CD8-positive, alpha-beta memory T cell (primary cell): ENCODE measurements around the gene SREK1IP1. TPM values are rescaled to one million over a fixed set of nuclear protein-coding genes. Genes with fewer than 3 reads are reported as not detected.

ENCODE experiments used
- CTCF ChIA-PET: fragments of 350-600 bp; sonication (Branson Sonifier 250); formaldehyde crosslinking; loops from one replicate; lab custom pipeline; 2021; ENCODE audit warnings: antibody characterized with exemption; lab: Charles Lee
- POLR2A ChIA-PET: fragments of 350-600 bp; sonication (Branson Sonifier 250); formaldehyde crosslinking; loops from one replicate; lab custom pipeline; 2021; ENCODE audit warnings: antibody characterized with exemption; lab: Charles Lee
- DNase-seq, 5 donors: peaks; one replicate each; pipeline versions ENCODE4 v3.0.0 to v3.0.0-alpha.2; 2020 to 2022; ENCODE audit warnings: mixed read lengths in 1 of 5
- H3K27ac ChIP-seq: one replicate; pipeline ENCODE4 v1.7.0; 2013; ENCODE audit warnings: low read depth, mild to moderate bottlenecking, low read length, moderate library complexity
- H3K27me3 ChIP-seq: 2 replicates; pipeline ENCODE4 v1.7.0; 2013; ENCODE audit warnings: low read length, mild to moderate bottlenecking; ENCODE audit not compliant: insufficient read depth, poor library complexity, severe bottlenecking
- H3K36me3 ChIP-seq: 2 replicates; pipeline ENCODE4 v1.7.0; 2013; ENCODE audit warnings: mild to moderate bottlenecking, low read length, moderate library complexity; ENCODE audit not compliant: insufficient read depth
- H3K4me1 ChIP-seq: 2 replicates; pipeline ENCODE4 v1.7.0; 2013; ENCODE audit warnings: mild to moderate bottlenecking, low read length, moderate library complexity; ENCODE audit not compliant: insufficient read depth
- H3K4me3 ChIP-seq: 2 replicates; pipeline ENCODE4 v1.7.0; 2013; ENCODE audit warnings: mild to moderate bottlenecking, low read length
- H3K9me3 ChIP-seq: 2 replicates; pipeline ENCODE4 v1.7.0; 2013; ENCODE audit warnings: mild to moderate bottlenecking, low read length
- H3K27ac Mint-ChIP-seq, 8 donors: one replicate each; pipeline ENCODE4 v1.8.0; 2020 to 2021; ENCODE audit warnings: mixed read lengths in 8 of 8, mild to moderate bottlenecking in 6 of 8, inconsistent platforms in 3 of 8, moderate library complexity in 3 of 8
- H3K27me3 Mint-ChIP-seq, 2 donors: one replicate each; pipeline ENCODE4 v1.8.0; 2020 to 2021; ENCODE audit warnings: mixed read lengths in 2 of 2, mild to moderate bottlenecking in 1 of 2, moderate library complexity in 1 of 2
- H3K36me3 Mint-ChIP-seq, 3 donors: one replicate each; pipeline ENCODE4 v1.8.0; 2020 to 2021; ENCODE audit warnings: mixed read lengths in 3 of 3, inconsistent platforms in 1 of 3, mild to moderate bottlenecking in 1 of 3
- H3K4me1 Mint-ChIP-seq, 3 donors: one replicate each; pipeline ENCODE4 v1.8.0; 2020 to 2021; ENCODE audit warnings: mixed read lengths in 3 of 3, inconsistent platforms in 1 of 3, mild to moderate bottlenecking in 1 of 3
- H3K4me3 Mint-ChIP-seq, 7 donors: one replicate each; pipeline ENCODE4 v1.8.0; 2020 to 2021; ENCODE audit warnings: mixed read lengths in 7 of 7, mild to moderate bottlenecking in 6 of 7, moderate library complexity in 4 of 7, inconsistent platforms in 2 of 7
- H3K9me3 Mint-ChIP-seq, 5 donors: one replicate each; pipeline ENCODE4 v1.8.0; 2020 to 2022; ENCODE audit warnings: mixed read lengths in 5 of 5, mild to moderate bottlenecking in 3 of 5, moderate library complexity in 2 of 5, inconsistent platforms in 1 of 5
- polyA plus RNA-seq: library from polyadenylated mRNA; unstranded; fragments of 300-500 nt; fragmentation: Illumina TruSeq; gene quantifications from one replicate; pipeline ENCODE4 v1.2.3, GENCODE V29; 2021
- total RNA-seq, 2 experiments: library from RNA; stranded (reverse); gene quantifications; one replicate each; pipeline ENCODE4 v1.2.3, GENCODE V29; 2021

Gene SREK1IP1
- total and polyA plus RNA-seq, 3 experiments from 2014 or later: 27.3 to 28.2 (median 27.7) TPM

DNA sequence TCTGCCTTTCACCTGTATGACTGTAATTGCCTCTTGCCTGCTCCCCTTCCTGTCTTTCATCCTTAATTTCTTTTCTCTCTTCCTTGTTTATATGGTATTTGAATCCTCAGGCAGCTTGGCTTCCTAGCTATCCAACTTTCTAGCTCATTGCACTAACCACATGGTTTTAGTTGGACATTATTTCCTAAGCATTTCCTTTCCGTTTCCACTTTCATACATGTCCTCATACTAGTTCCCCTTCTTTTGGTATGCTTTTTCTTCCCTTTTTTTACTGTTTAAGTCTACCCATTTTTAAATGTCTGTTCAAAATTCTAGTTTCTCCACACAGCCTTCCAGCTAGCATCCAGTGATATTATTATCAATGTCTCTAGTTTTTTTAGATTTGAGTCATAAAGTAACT is 6.8 kb upstream of the SREK1IP1 start:
- H3K27ac Mint-ChIP-seq: peak overlapping the region in 1 of 8 donors; percentile 43
- POLR2A ChIA-PET: no interaction called here

DNA sequence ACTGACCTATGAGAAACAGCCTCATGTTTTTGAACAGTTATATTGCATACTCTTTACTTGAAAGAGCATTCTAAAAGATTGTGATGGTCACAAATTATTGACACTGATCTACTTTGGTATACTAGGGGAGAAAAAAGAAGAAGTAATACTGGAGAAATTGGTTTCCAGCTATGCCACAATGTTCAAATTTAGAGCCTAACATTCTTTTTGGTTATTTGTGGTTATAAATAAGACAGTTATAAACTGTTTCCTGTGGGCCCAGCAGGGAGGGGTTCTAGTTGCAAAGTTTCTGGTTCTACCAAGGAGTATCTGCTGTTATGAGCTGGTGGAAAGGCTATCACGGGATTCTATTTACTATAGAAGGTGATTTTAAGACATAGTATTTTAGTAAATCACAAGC is 5.0 kb upstream of the SREK1IP1 start:
- Mint-ChIP-seq H3K27me3 (no peaks in the 10 kb centered on the region), H3K9me3 (no peaks in the 10 kb centered on the region), H3K36me3 (peaks cover 0 to 26% (median 3%) of the 10 kb centered on the region in 3 donors), H3K4me3 (peak overlapping the region in 1 of 7 donors; percentile 10), H3K4me1 (peaks cover 37 to 52% (median 45%) of the 10 kb centered on the region in 3 donors), H3K27ac (no peak overlapping the region)
- ChIA-PET CTCF (interaction anchor here (2.3 kb wide), 1 partner anchor 11 kb away, joined by 6 read pairs; no protein-coding TSS in a partner anchor), POLR2A (interaction anchor here (0.7 kb wide), 1 partner anchor 462 kb away, joined by 5 read pairs; no protein-coding TSS in a partner anchor)
- H3K27me3 ChIP-seq: no peaks in the 10 kb centered on the region
- H3K9me3 ChIP-seq: no peaks in the 10 kb centered on the region
- peaks cover 13% of the 10 kb centered on the region for H3K4me1 ChIP-seq
- no peaks in the 10 kb centered on the region for H3K36me3 ChIP-seq
- H3K4me3 ChIP-seq: no peak overlapping the region
- no peak overlapping the region for H3K27ac ChIP-seq
- DNase-seq: no peak

More for the DNA sequence above, 6.8 kb upstream of the SREK1IP1 start:
- no peak overlapping the region for H3K27ac ChIP-seq
- H3K36me3 Mint-ChIP-seq: peaks cover 6 to 30% (median 7%) of the 10 kb centered on the region in 3 donors
- peak overlapping the region in 1 of 7 donors; percentile 7 for H3K4me3 Mint-ChIP-seq
- H3K4me1 Mint-ChIP-seq: peaks cover 28 to 48% (median 29%) of the 10 kb centered on the region in 3 donors
- CTCF ChIA-PET: interaction anchor here (2.3 kb wide), 1 partner anchor 9 kb away, joined by 6 read pairs; no protein-coding TSS in a partner anchor
- no peak overlapping the region for H3K4me3 ChIP-seq
- H3K27me3 Mint-ChIP-seq: no peaks in the 10 kb centered on the region
- no peak for DNase-seq
- peaks cover 1% of the 10 kb centered on the region for H3K4me1 ChIP-seq
- no peaks in the 10 kb centered on the region for H3K27me3 ChIP-seq
- H3K9me3 Mint-ChIP-seq: no peaks in the 10 kb centered on the region
- no peaks in the 10 kb centered on the region for H3K9me3 ChIP-seq
- no peaks in the 10 kb centered on the region for H3K36me3 ChIP-seq

DNA sequence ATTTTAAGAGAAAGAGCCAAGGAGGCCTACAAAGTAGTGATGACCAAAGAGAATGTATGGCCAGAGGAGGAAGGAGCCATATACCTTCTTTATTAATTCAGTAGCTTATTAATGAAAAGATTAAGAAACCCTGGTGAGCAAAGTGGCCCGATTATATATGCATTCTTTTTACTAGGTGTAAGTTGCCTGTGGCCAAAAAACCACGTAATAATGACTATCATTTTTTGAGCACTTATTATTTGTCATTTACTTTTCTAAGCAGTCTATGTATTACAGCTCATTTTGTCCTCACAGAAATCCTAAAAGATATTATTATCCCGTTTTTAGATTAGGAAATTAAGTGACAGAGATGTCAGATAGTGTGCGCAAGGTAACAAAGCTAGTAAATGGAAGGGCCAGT is 3.2 kb upstream of the SREK1IP1 start:
- no peaks in the 10 kb centered on the region for H3K27me3 ChIP-seq
- no peak overlapping the region for H3K27ac ChIP-seq
- no peaks in the 10 kb centered on the region for H3K9me3 ChIP-seq
- H3K4me3 Mint-ChIP-seq: no peak overlapping the region
- no peak overlapping the region for H3K27ac Mint-ChIP-seq
- no peak overlapping the region for H3K4me3 ChIP-seq
- no peak for DNase-seq
- H3K4me1 ChIP-seq: peaks cover 24% of the 10 kb centered on the region
- no peaks in the 10 kb centered on the region for H3K27me3 Mint-ChIP-seq
- H3K36me3 ChIP-seq: no peaks in the 10 kb centered on the region
- POLR2A ChIA-PET: no interaction called here
- H3K36me3 Mint-ChIP-seq: peaks cover 0 to 30% (median 3%) of the 10 kb centered on the region in 3 donors
- CTCF ChIA-PET: interaction anchor here (0.6 to 1.0 kb wide), 2 partner anchors 12 to 142 kb away, joined by 3 to 5 read pairs; no protein-coding TSS in a partner anchor
- peaks cover 49 to 65% (median 54%) of the 10 kb centered on the region in 3 donors for H3K4me1 Mint-ChIP-seq
- H3K9me3 Mint-ChIP-seq: no peaks in the 10 kb centered on the region

- Histone ChIP-seq H3K27ac (no peak overlapping the region), H3K36me3 (no peaks in the 10 kb centered on the region), H3K4me1 (peaks cover 34% of the 10 kb centered on the region), H3K4me3 (peak overlapping the region; percentile 92), H3K9me3 (no peaks in the 10 kb centered on the region), H3K27me3 (no peaks in the 10 kb centered on the region)
- DNase-seq: no peak
- Mint-ChIP-seq H3K27me3 (no peaks in the 10 kb centered on the region), H3K4me1 (peaks cover 62 to 77% (median 71%) of the 10 kb centered on the region in 3 donors), H3K36me3 (peaks cover 0 to 23% (median 3%) of the 10 kb centered on the region in 3 donors), H3K4me3 (peak overlapping the region; percentile 93 to 100 (median 99)), H3K27ac (peak overlapping the region in 6 of 8 donors; percentile 86 to 100 (median 96)), H3K9me3 (no peaks in the 10 kb centered on the region)
- POLR2A ChIA-PET: interaction anchor here (2.5 kb wide), 1 partner anchor 793 kb away, joined by 10 read pairs; the partner anchor contains the start of genes CENPK and PPWD1
- CTCF ChIA-PET: no interaction called here
Observed at GRCh38 chr5:64769855-64770254, 1.4 kb upstream of the SREK1IP1 start.

GRCh38 chr5:64767959-64768357 is 533 bp downstream of the SREK1IP1 start:
- CTCF ChIA-PET: interaction anchor here (0.7 to 1.7 kb wide), 6 partner anchors 9 to 715 kb away, joined by 3 to 5 read pairs (median 3); no protein-coding TSS in a partner anchor
- Mint-ChIP-seq H3K27me3 (no peaks in the 10 kb centered on the region), H3K4me1 (peaks cover 58 to 78% (median 71%) of the 10 kb centered on the region in 3 donors), H3K4me3 (peak overlapping the region; percentile 93 to 100 (median 99)), H3K36me3 (peaks cover 0 to 32% (median 6%) of the 10 kb centered on the region in 3 donors), H3K27ac (peak overlapping the region; percentile 86 to 100 (median 97)), H3K9me3 (no peaks in the 10 kb centered on the region)
- Histone ChIP-seq H3K27ac (peak overlapping the region; percentile 93), H3K4me3 (peak overlapping the region; percentile 92), H3K9me3 (no peaks in the 10 kb centered on the region), H3K27me3 (no peaks in the 10 kb centered on the region), H3K36me3 (no peaks in the 10 kb centered on the region), H3K4me1 (peaks cover 34% of the 10 kb centered on the region)
- POLR2A ChIA-PET: interaction anchor here (0.6 to 2.5 kb wide), 4 partner anchors 267 to 1158 kb away, joined by 3 to 10 read pairs (median 6); partner anchors contain the start of genes CENPK, ERBIN and PPWD1
- DNase-seq: no peak

- CTCF ChIA-PET: no interaction called here
Observed at GRCh38 chr5:64766941-64767340, 1.6 kb downstream of the SREK1IP1 start.

DNA sequence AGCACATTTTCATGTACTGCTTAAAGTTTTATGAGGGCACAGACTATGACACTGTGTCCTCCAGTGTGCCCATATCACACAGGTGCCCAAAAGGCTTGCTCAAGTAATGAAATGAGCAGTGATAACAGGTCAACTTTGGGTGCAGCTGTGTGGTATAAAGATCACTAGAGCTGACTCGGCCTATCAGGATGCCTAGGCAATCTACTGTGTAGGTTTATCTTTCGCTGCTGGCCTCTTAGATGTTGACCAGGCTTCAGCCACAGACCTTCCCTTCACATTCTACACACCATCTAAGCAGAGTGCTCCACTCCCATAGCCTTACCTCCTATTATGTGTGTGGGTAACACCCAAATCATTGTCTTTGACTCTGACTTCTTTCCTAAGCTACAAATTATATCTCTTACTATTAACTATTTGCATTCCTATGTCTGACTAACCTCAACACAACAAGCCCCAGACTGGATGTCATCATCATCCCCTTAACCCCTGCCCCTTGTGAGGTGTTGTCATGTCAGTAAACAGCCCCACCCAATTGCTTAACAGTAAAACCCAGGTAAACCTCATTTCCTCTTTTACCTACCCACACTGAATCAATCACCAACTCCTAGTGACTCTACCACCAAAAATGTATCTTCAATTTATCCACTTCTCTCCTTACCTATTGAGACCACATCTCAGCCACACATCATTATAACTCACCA is 2.5 kb downstream of the SREK1IP1 start:
- H3K9me3 Mint-ChIP-seq: no peaks in the 10 kb centered on the region

More at GRCh38 chr5:64766941-64767340, 1.6 kb downstream of the SREK1IP1 start:
- H3K36me3 ChIP-seq: no peaks in the 10 kb centered on the region
- Mint-ChIP-seq H3K4me3 (peak overlapping the region; percentile 51 to 100 (median 99)), H3K27me3 (no peaks in the 10 kb centered on the region), H3K27ac (peak overlapping the region in 4 of 8 donors; percentile 34 to 100 (median 92)), H3K36me3 (peaks cover 0 to 32% (median 6%) of the 10 kb centered on the region in 3 donors), H3K4me1 (peaks cover 56 to 77% (median 68%) of the 10 kb centered on the region in 3 donors), H3K9me3 (no peaks in the 10 kb centered on the region)
- H3K9me3 ChIP-seq: no peaks in the 10 kb centered on the region
- POLR2A ChIA-PET: interaction anchor here (0.5 kb wide), 1 partner anchor 1160 kb away, joined by 3 read pairs; the partner anchor contains the start of gene ERBIN
- DNase-seq: no peak
- H3K4me3 ChIP-seq: no peak overlapping the region
- H3K4me1 ChIP-seq: peaks cover 34% of the 10 kb centered on the region
- H3K27me3 ChIP-seq: no peaks in the 10 kb centered on the region
- no peak overlapping the region for H3K27ac ChIP-seq

More for the DNA sequence above, 2.5 kb downstream of the SREK1IP1 start:
- no peaks in the 10 kb centered on the region for H3K9me3 ChIP-seq
- no peaks in the 10 kb centered on the region for H3K27me3 ChIP-seq
- H3K36me3 ChIP-seq: no peaks in the 10 kb centered on the region
- H3K27me3 Mint-ChIP-seq: no peaks in the 10 kb centered on the region
- peaks cover 0 to 39% (median 7%) of the 10 kb centered on the region in 3 donors for H3K36me3 Mint-ChIP-seq
- DNase-seq: no peak
- POLR2A ChIA-PET: no interaction called here
- peak overlapping the region in 3 of 7 donors; percentile 5 to 34 (median 20) for H3K4me3 Mint-ChIP-seq
- H3K27ac ChIP-seq: no peak overlapping the region
- CTCF ChIA-PET: no interaction called here
- H3K4me3 ChIP-seq: no peak overlapping the region
- peaks cover 50 to 72% (median 70%) of the 10 kb centered on the region in 3 donors for H3K4me1 Mint-ChIP-seq
- peak overlapping the region in 4 of 8 donors; percentile 6 to 54 (median 14) for H3K27ac Mint-ChIP-seq
- peaks cover 34% of the 10 kb centered on the region for H3K4me1 ChIP-seq
